KBM-7 (cell line): ENCODE data around the gene PAXX.
A peak's percentile ranks its signal among the peaks of the same experiment; 100 is the strongest.
"Not testable (repeated sequence)": the region's sequence is repeated elsewhere in the genome, so short reads cannot be mapped to it uniquely, and the experiment has no call there.

ENCODE experiments used
- DNase-seq: peaks from one replicate; pipeline ENCODE4 v3.0.0-alpha.2; 2015
- in situ Hi-C: fragments of 300-500 bp; cut with MboI; formaldehyde crosslinking; loops from 2 replicates; pipeline ENCODE4 v1.14.3; 2020; ENCODE audit warnings: low sequenced_read_pairs, low pct_unique_long_range_greater_than_20kb, mixed read lengths

PAXX gene

GRCh38 chr9:136995772-136996311 lies 3.6 kb downstream of the PAXX start:
- DNase-seq = no peak
- in situ Hi-C loops = no loop called here

- DNase-seq = peak; percentile 44
- in situ Hi-C loops = no loop called here
Measured at GRCh38 chr9:136996361-136997292, 4.4 kb downstream of the PAXX start, which contains the start of gene CLIC3. Gene CLIC3, minus strand, starts transcription at chr9:136996568. Its CDS starts 25 bp downstream, at chr9:136996543.

GRCh38 chr9:136997371-136997770 lies 5.1 kb downstream of the PAXX start:
- in situ Hi-C loops = no loop called here
- DNase-seq = no peak

- DNase-seq = peak; percentile 36
- in situ Hi-C loops = no loop called here
Measured at GRCh38 chr9:136997830-136998234, 5.6 kb downstream of the PAXX start.

GRCh38 chr9:137000177-137000930 lies 8.1 kb downstream of the PAXX start:
- DNase-seq = peak; percentile 53
- in situ Hi-C loops = no loop called here

GRCh38 chr9:137001857-137002645 lies 9.8 kb downstream of the PAXX start:
- in situ Hi-C loops = no loop called here
- no peak for DNase-seq

- in situ Hi-C loops = no loop called here
- no peak for DNase-seq
Measured at GRCh38 chr9:137002646-137003041, 10.4 kb downstream of the PAXX start.

- in situ Hi-C loops, DNase-seq: not testable (repeated sequence)
Measured at GRCh38 chr9:137004285-137004684, 12.1 kb downstream of the PAXX start.

GRCh38 chr9:137006116-137007003 lies 14.1 kb downstream of the PAXX start:
- in situ Hi-C loops = no loop called here
- no peak for DNase-seq

GRCh38 chr9:137007108-137007815 lies 15.0 kb downstream of the PAXX start:
- in situ Hi-C loops = no loop called here
- DNase-seq = no peak

GRCh38 chr9:137007816-137008270 lies 15.6 kb downstream of the PAXX start:
- in situ Hi-C loops = no loop called here

GRCh38 chr9:137008312-137008711 lies 16.1 kb downstream of the PAXX start:
- no peak for DNase-seq
- in situ Hi-C loops = no loop called here

More at GRCh38 chr9:137007816-137008270, 15.6 kb downstream of the PAXX start:
- DNase-seq = no peak

- no peak for DNase-seq
- in situ Hi-C loops = no loop called here
Measured at GRCh38 chr9:137009217-137009616, 17.0 kb downstream of the PAXX start.

GRCh38 chr9:137009938-137010732 lies 17.9 kb downstream of the PAXX start:
- in situ Hi-C loops = no loop called here
- DNase-seq = no peak

GRCh38 chr9:137011156-137011555 lies 18.9 kb downstream of the PAXX start:
- DNase-seq = no peak
- in situ Hi-C loops = no loop called here

- DNase-seq = no peak
Measured at GRCh38 chr9:137011907-137012675, 19.9 kb downstream of the PAXX start.

More at GRCh38 chr9:137011907-137012675, 19.9 kb downstream of the PAXX start:
- in situ Hi-C loops = no loop called here
